GM19193 (cell line): Measurements from ENCODE around the gene TBC1D30.

Experiments
- POLR2A ChIP-seq: IDR thresholded peaks from 4 replicates; pipeline ENCODE4 v1.6.1; 2011; ENCODE audit not compliant: insufficient read depth, insufficient read length; ENCODE audit errors: extremely low read depth

TBC1D30 gene

GRCh38 chr12:64911081-64911480 is 86.6 kb downstream of the TBC1D30 start:
- no peak for TF ChIP-seq POLR2A

DNA sequence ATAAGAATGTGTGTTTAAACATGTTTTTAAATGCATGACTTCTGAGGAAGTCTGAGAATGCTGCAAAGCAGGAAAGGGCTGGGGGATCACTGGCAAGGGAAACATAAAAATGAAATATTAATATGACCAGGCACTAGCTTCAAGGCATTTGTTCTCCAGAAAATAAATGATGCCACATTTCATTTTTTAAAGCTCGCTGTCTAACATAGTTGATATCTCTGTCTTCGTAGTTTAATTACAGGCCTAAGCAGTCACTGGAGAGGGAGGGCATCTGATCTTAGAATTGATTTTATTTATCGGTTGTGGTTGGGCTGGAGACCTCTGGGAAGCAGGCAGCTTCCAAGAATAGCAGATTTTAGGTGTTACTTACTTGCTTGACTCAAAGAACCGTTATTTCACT is 87.5 kb downstream of the TBC1D30 start:
- no peak for TF ChIP-seq POLR2A

DNA sequence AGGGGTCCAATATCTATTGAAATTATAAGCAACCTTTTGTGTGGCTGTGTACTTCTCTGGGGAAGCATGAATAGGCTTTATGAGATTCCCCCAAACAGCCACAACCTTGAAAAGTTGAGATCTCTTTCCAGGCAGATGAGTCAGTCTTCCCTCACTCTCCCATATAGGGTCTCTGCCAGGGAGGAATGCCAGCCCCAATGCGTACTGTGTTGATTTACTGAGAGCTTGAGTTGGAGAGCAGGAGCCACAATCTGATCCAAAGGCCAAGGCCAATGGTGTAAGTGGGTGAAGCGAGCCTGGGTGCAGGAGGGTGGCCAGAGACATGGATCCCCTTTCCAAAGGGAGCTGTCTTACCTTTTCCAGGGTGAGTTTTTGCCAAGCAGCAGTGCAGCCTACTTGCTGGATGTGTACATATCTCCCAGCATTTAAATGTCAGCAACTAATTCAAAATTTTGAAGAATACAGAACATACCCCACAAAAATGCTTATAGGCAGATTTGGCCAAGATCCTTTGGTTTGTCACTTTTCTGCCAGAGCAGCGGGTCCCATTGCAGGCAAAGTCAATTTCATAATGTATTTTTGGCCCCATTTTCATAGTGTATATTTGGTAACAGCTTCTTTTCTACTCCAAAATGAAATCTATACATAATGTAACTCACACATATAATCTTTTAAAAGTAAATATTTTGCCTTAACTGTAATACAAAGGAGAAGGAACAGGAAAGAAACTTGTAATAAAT is 88.2 kb downstream of the TBC1D30 start:
- no peak for TF ChIP-seq POLR2A

DNA sequence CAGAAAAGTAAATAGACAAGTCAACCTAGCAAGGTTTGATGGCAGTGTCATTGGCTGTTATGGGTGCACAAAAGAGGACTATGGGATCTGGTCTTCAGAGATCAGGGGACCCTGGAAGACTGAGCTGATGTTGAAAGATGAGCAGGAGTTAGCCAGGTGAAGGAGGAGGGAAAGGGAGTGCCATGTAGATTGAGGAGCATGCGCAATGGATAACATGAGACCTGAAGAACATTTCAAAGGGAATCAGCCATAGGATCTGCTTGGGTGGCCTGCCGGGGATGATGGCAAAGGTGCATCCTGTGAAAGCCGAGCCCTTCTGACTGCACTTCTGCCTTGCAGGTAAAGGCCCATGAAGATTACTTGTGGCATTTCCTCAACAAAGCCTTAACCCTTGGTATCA is 90.8 kb downstream of the TBC1D30 start:
- TF ChIP-seq POLR2A = no peak

DNA sequence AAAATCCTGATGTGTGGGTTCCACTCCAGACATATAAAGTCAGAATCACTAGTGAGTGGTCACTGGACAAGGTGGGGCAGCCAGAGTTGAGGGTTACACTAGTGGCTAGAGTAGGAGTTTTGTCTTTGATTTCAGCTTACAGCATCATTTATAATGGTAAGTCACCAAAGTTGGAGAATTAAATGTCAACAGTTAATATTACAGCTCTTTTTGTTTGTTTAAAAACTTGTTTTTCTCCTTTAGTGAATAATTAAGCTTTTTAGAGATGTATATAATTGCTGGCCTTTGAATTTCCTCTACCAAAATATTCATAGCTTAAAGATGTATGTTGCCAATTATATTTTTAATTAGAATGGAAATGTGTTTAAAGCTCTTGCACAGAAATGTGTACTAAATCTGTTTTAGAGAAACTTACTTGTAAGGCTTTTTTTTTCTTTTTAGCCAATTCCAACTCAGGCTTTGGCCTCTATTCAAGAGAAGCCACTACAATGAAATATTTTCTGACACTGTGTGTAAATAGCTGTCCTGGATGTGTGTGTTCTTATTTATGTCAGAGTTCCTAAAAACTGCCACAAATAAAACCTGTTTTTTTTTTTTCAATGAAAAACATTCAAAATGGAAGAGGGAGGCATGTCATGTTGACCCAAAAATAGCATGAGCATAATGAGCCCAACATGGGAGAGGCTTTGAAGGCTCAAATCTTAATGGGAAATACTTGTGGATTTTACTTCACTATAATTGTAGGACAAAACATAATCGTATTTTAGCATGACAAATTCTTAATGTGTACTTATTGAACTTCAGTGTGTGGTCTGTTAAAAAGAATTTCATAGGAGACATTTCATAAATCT is 92.2 kb downstream of the TBC1D30 start:
- TF ChIP-seq POLR2A = no peak

GRCh38 chr12:64918344-64918743 is 93.9 kb downstream of the TBC1D30 start:
- TF ChIP-seq POLR2A = no peak

GRCh38 chr12:64918801-64919200 is 94.4 kb downstream of the TBC1D30 start:
- TF ChIP-seq POLR2A = no peak

DNA sequence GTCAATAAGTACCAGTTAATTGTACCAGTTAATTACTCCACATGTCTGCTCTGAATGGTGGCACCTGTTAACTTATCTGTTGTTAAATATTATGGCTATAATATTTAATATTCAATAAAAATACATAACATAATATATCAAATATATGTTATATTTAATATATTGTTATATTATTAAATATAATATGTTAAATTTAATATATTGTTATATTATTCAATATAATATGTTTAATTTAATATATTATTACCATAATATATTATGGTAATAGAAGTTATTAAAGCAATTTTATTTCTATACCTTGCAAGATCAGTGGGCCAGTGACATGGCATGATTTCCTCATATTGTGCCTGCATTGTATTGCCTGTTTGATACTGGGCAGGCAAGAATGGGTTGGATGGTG is 98.4 kb downstream of the TBC1D30 start:
- TF ChIP-seq POLR2A = no peak

DNA sequence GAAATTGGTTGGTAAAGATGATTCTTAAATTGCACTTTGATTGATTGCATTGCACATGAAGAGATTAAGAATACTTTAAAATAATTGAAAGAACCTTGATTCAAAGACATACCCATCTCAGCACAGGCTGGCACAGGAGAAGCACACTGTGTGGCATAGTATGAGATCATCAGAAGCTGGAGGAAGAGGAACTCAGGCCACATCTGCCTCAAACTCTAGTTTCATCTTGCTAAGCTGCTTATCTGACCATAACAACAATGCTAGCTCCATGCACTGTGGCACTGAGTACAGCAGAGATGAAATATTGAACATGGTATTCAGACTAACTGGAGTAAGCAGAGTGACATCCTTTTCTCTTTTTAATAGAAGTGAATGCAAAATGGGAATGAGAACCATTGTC is 99.1 kb downstream of the TBC1D30 start:
- TF ChIP-seq POLR2A = no peak
